ENCODE data around the gene FAXC. TPM values are rescaled to one million over a fixed set of nuclear protein-coding genes. Genes with fewer than 3 reads are reported as not detected.

FAXC gene
- total and polyA plus RNA-seq, 2 of the 13 experiments (the other 11 are each of a cell fraction or from before 2014, with no cell fraction given): 0.11 to 0.63 TPM

GRCh38 chr6:99393698-99394531, 44.4 kb upstream of the FAXC start, which contains the start of gene COQ3 (continued):
- TF ChIP-seq ZFY (CRISPR knock-in tag; IDR thresholded peaks at IDR 0.05): peak; percentile 93
- TF ChIP-seq ZNF343 (CRISPR knock-in tag; IDR thresholded peaks at IDR 0.05): 0 out of 2 replicates have a peak, but pooled peaks have one; percentile 25
- 0 out of 2 replicates have a peak, but pooled peaks have one; percentile 37 for TF ChIP-seq ZNF503 (CRISPR knock-in tag; IDR thresholded peaks at IDR 0.05)
- TF ChIP-seq ZKSCAN8 (CRISPR knock-in tag; IDR thresholded peaks at IDR 0.05; ENCODE audit: borderline replicate concordance): no peak; the same call in 1 of the 2 replicates
- TF ChIP-seq DNMT3B (CRISPR knock-in tag; conservative IDR thresholded peaks at IDR 0.05): no peak
- 0 out of 2 replicates have a peak, but pooled peaks have one; percentile 50 for TF ChIP-seq ZBTB7B (CRISPR knock-in tag; IDR thresholded peaks at IDR 0.05)
- TF ChIP-seq ATF2 (CRISPR knock-in tag; IDR thresholded peaks at IDR 0.05): no peak
- TF ChIP-seq ZC3H13 (CRISPR knock-in tag; IDR thresholded peaks at IDR 0.05): no peak
- TF ChIP-seq ZNF616 (CRISPR knock-in tag; IDR thresholded peaks at IDR 0.05; ENCODE audit: low read depth): no peak
- TF ChIP-seq ZFP41 (CRISPR knock-in tag; IDR thresholded peaks at IDR 0.05; ENCODE audit: borderline replicate concordance): no peak
- no peak for TF ChIP-seq CREB3 (CRISPR knock-in tag; IDR thresholded peaks at IDR 0.05)
- no peak for TF ChIP-seq ARID3A (IDR thresholded peaks at IDR 0.05; ENCODE audit: low read depth, low read length)
- no peak for TF ChIP-seq ZBTB2 (CRISPR knock-in tag; IDR thresholded peaks at IDR 0.05; ENCODE audit: low read depth)
- 0 out of 2 replicates have a peak, but pooled peaks have one; percentile 24 for TF ChIP-seq ZBTB20 (CRISPR knock-in tag; IDR thresholded peaks at IDR 0.05; ENCODE audit: borderline replicate concordance, low read depth)
- TF ChIP-seq MBD4 (IDR thresholded peaks at IDR 0.05; ENCODE audit: borderline replicate concordance, low read length): no peak
- no peak for TF ChIP-seq ZNF597 (CRISPR knock-in tag; IDR thresholded peaks at IDR 0.05)
- TF ChIP-seq HMG20A (CRISPR knock-in tag; IDR thresholded peaks at IDR 0.05; ENCODE audit: borderline replicate concordance): no peak
- TF ChIP-seq HIVEP1 (CRISPR knock-in tag; IDR thresholded peaks at IDR 0.05): no peak
- no peak for TF ChIP-seq SETDB1 (CRISPR knock-in tag; IDR thresholded peaks at IDR 0.05; ENCODE audit: borderline replicate concordance)
